AG04450 (cell line): ENCODE measurements around the gene NF1. TPM values are rescaled to one million over a fixed set of nuclear protein-coding genes. Genes with fewer than 3 reads are reported as not detected.
A peak's percentile ranks its signal among the peaks of the same experiment; 100 is the strongest.

Experiments
- CTCF ChIA-PET: fragments of 300-600, 350-600 bp; formaldehyde crosslinking; extraction: SDS; loops from one replicate; lab custom pipeline; 2022; ENCODE audit warnings: antibody characterized with exemption, inconsistent platforms; lab: Charles Lee
- POLR2A ChIA-PET: fragments of 350-600 bp; formaldehyde crosslinking; extraction: SDS; loops from one replicate; lab custom pipeline; 2021; ENCODE audit warnings: antibody characterized with exemption, inconsistent platforms; lab: Yijun Ruan, JAX
- DNase-seq: peaks from one replicate; pipeline ENCODE4 v3.0.0-alpha.2; 2011; ENCODE audit warnings: low read depth, low spot score
- H3K27ac ChIP-seq: one replicate; pipeline ENCODE4 v1.5.1; 2012; ENCODE audit warnings: low read depth, low read length, control low read depth
- H3K27me3 ChIP-seq: one replicate; pipeline ENCODE4 v1.6.0; 2012; ENCODE audit warnings: low read length; ENCODE audit not compliant: control insufficient read depth, insufficient read depth
- H3K4me3 ChIP-seq: 2 replicates; pipeline ENCODE4 v1.5.1; 2011; ENCODE audit warnings: mild to moderate bottlenecking, low read depth, low read length, control low read depth
- H3K9me3 ChIP-seq: 2 replicates; pipeline ENCODE4 v1.5.1; 2012; ENCODE audit warnings: low read length; ENCODE audit not compliant: control insufficient read depth, insufficient read depth
- CTCF ChIP-seq: IDR thresholded peaks from 2 replicates; pipeline ENCODE4 v1.5.1; 2011; ENCODE audit warnings: low read depth, low read length, control low read depth, inconsistent platforms
- polyA plus RNA-seq: library from polyadenylated mRNA; depleted of rRNA; stranded (reverse); fragments of >200 nt; gene quantifications from 2 replicates; pipeline ENCODE4 v1.2.3, GENCODE V29; 2011

NF1 gene
- polyA plus RNA-seq, 1 experiment: 60.5 TPM

- POLR2A ChIA-PET: no interaction called here
- Histone ChIP-seq H3K9me3 (no peaks in the 10 kb centered on the region), H3K4me3 (no peak overlapping the region), H3K27ac (no peak overlapping the region), H3K27me3 (no peaks in the 10 kb centered on the region)
- CTCF ChIA-PET: no interaction called here
- DNase-seq: no peak
- TF ChIP-seq CTCF: no peak
Observed at GRCh38 chr17:31320241-31320640, 225.5 kb downstream of the NF1 start.

DNA sequence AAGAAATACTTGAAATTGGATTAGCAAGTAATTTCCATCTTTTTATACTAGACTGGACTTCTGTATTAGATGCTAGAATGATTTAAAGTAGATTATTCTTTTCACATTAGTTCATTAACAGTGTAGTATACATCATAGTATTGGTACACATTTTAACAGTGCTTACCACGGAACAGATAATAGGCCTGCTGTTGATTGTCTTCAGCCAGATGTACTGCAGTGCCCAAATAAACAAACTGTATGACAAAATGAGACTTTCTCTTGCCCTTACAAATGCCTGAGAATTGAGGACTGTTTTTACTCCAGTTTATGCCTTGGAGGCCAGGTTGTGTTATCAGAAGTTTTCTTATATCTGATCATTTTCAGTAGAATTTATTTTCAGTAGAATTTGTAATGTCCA, 226.0 kb downstream of the NF1 start:
- ChIA-PET CTCF (no interaction called here), POLR2A (no interaction called here)
- no peaks in the 10 kb centered on the region for H3K27me3 ChIP-seq
- H3K27ac ChIP-seq: no peak overlapping the region
- no peak overlapping the region for H3K4me3 ChIP-seq
- DNase-seq: no peak
- TF ChIP-seq CTCF: no peak
- no peaks in the 10 kb centered on the region for H3K9me3 ChIP-seq

- H3K27ac ChIP-seq: no peak within 1 kb of the TSS
- POLR2A ChIA-PET: interaction anchor here (0.8 kb wide), 1 partner anchor 19 kb away, joined by 6 read pairs; no protein-coding TSS in a partner anchor
- peak within 1 kb of the TSS; percentile 10; the same call in 1 of the 2 replicates for H3K4me3 ChIP-seq
- no peak for TF ChIP-seq CTCF
- H3K9me3 ChIP-seq: no peaks in the 10 kb centered on the region
- H3K27me3 ChIP-seq: no peaks in the 10 kb centered on the region
- no peak for DNase-seq
- CTCF ChIA-PET: no interaction called here
Observed at GRCh38 chr17:31321481-31321880, 226.7 kb downstream of the NF1 start, which contains the start of gene EVI2A. EVI2A (minus strand) TSS chr17:31321622; CDS start chr17:31319013, 2,609 bp downstream.

- Histone ChIP-seq H3K27ac (no peak overlapping the region), H3K27me3 (no peaks in the 10 kb centered on the region), H3K9me3 (no peaks in the 10 kb centered on the region), H3K4me3 (no peak overlapping the region)
- CTCF ChIA-PET: interaction anchor here (0.5 kb wide), 1 partner anchor 105 kb away, joined by 3 read pairs; no protein-coding TSS in a partner anchor
- POLR2A ChIA-PET: interaction anchor here (0.6 to 0.8 kb wide), 2 partner anchors 18 to 762 kb away, joined by 6 to 7 read pairs; no protein-coding TSS in a partner anchor
- TF ChIP-seq CTCF: no peak
- no peak for DNase-seq
Observed at GRCh38 chr17:31321966-31322365, 227.2 kb downstream of the NF1 start.

DNA sequence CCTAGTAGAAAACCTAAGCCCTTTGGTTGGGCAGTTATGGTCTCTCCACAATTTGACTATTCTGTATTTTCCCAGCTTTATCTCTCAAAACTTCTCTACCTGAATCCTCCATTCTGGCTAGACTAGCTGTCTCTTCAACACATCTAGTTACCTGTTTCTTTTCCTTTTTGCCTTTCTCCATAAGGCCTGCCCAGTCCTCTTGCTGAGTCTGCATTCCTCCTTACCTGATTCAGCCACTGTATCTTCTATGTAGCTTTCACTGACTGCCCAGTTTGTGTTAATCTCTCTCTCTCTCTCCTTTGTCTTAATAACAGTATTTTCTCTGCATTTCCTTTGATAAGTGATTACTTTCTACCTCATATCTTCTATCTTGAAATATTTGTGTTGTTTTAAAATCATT, 228.8 kb downstream of the NF1 start:
- CTCF ChIA-PET: no interaction called here
- Histone ChIP-seq H3K9me3 (no peaks in the 10 kb centered on the region), H3K27me3 (no peaks in the 10 kb centered on the region), H3K4me3 (no peak overlapping the region), H3K27ac (no peak overlapping the region)
- DNase-seq: no peak
- TF ChIP-seq CTCF: no peak
- POLR2A ChIA-PET: no interaction called here
